H1 (cell line): ENCODE measurements around the gene ZFAND3. TPM values are rescaled to one million over a fixed set of nuclear protein-coding genes. Genes with fewer than 3 reads are reported as not detected.

ENCODE experiments used
- CTCF ChIA-PET: fragments of 300-600 bp; sonication (Branson Sonifier 250); formaldehyde crosslinking; loops from one replicate; lab custom pipeline; 2021; ENCODE audit not compliant: partially characterized antibody; lab: Charles Lee
- POLR2A ChIA-PET: fragments of 300-600 bp; sonication (Branson Sonifier 250); formaldehyde crosslinking; loops from one replicate; lab custom pipeline; 2021; ENCODE audit warnings: inconsistent platforms; ENCODE audit not compliant: partially characterized antibody; lab: Charles Lee
- DNase-seq, 2 experiments: peaks; one replicate each; pipeline versions ENCODE4 v3.0.0 to v3.0.0-alpha.2; 2010 to 2022; ENCODE audit warnings: low spot score in 2 of 2, low read depth in 1 of 2, mixed read lengths in 1 of 2
- FAIRE-seq: peaks from 2 replicates; lab custom pipeline; 2011; peaks lifted over from hg19 to GRCh38; lab: Jason Lieb, UNC
- H2AFZ ChIP-seq: 2 replicates; pipeline ENCODE4 v1.8.1; 2012; ENCODE audit warnings: low read length, inconsistent platforms
- H2AK5ac ChIP-seq: 2 replicates; pipeline ENCODE4 v1.6.1; 2013; ENCODE audit warnings: low read depth, low read length
- H2BK120ac ChIP-seq: replicated peaks from 2 replicates; pipeline ENCODE3; 2013; ENCODE audit warnings: low read depth, low read length, inconsistent platforms
- H2BK12ac ChIP-seq: 2 replicates; pipeline ENCODE4 v1.6.1; 2013; ENCODE audit warnings: low read depth, low read length
- H2BK15ac ChIP-seq: 2 replicates; pipeline ENCODE4 v1.6.1; 2013; ENCODE audit warnings: low read length
- H2BK20ac ChIP-seq: 2 replicates; pipeline ENCODE4 v1.6.1; 2013; ENCODE audit warnings: low read length
- H2BK5ac ChIP-seq: 2 replicates; pipeline ENCODE4 v1.6.1; 2013; ENCODE audit warnings: low read depth, low read length
- H3K14ac ChIP-seq: 2 replicates; pipeline ENCODE4 v1.6.1; 2013; ENCODE audit warnings: inconsistent platforms; ENCODE audit not compliant: insufficient read length
- H3K18ac ChIP-seq: 2 replicates; pipeline ENCODE4 v1.6.1; 2013; ENCODE audit warnings: low read length; ENCODE audit errors: extremely low read depth
- H3K23ac ChIP-seq: 2 replicates; pipeline ENCODE4 v1.6.1; 2013; ENCODE audit warnings: inconsistent platforms; ENCODE audit not compliant: insufficient read length
- H3K23me2 ChIP-seq: 2 replicates; pipeline ENCODE4 v1.6.1; 2013; ENCODE audit warnings: low read depth, low read length
- H3K27ac ChIP-seq: 2 replicates; pipeline ENCODE4 v1.6.1; 2011; ENCODE audit warnings: low read depth, low read length, inconsistent platforms
- H3K27me3 ChIP-seq, 4 experiments: replicated peaks in 1 of 4; 1 replicate in 1 of 4; 2 replicates in 3 of 4; pipeline versions ENCODE4 v1.6.1 to v1.8.1; 2011 to 2013; ENCODE audit warnings: low read length in 3 of 4, mild to moderate bottlenecking in 3 of 4, inconsistent platforms in 2 of 4, mixed read lengths in 2 of 4, moderate library complexity in 1 of 4; ENCODE audit not compliant: control insufficient read depth in 3 of 4, insufficient read depth in 3 of 4; ENCODE audit errors: extremely low read depth in 1 of 4
- H3K36me3 ChIP-seq, 4 experiments: 2 replicates each; pipeline versions ENCODE4 v1.6.1 to v1.8.1; 2011 to 2013; ENCODE audit warnings: mild to moderate bottlenecking in 4 of 4, low read length in 3 of 4, moderate library complexity in 2 of 4, control low read depth in 1 of 4, inconsistent platforms in 1 of 4; ENCODE audit not compliant: insufficient read depth in 4 of 4, control insufficient read depth in 2 of 4
- H3K4ac ChIP-seq: replicated peaks from 2 replicates; pipeline ENCODE3; 2013; ENCODE audit warnings: low read length, low read depth, mixed read lengths, inconsistent platforms; ENCODE audit not compliant: insufficient read length
- H3K4me1 ChIP-seq, 4 experiments: replicated peaks in 1 of 4; 1 replicate in 1 of 4; 2 replicates in 3 of 4; pipeline versions ENCODE4 v1.6.1 to v1.8.1; 2011 to 2013; ENCODE audit warnings: low read length in 3 of 4, inconsistent platforms in 2 of 4, mixed read lengths in 1 of 4; ENCODE audit not compliant: insufficient read depth in 4 of 4, control insufficient read depth in 3 of 4
- H3K4me2 ChIP-seq, 2 experiments: 2 replicates each; pipeline versions ENCODE4 v1.6.1 to v1.8.1; 2011 to 2013; ENCODE audit warnings: low read depth in 2 of 2, low read length in 2 of 2, control low read depth in 1 of 2, inconsistent platforms in 1 of 2, mild to moderate bottlenecking in 1 of 2; ENCODE audit not compliant: insufficient read depth in 1 of 2
- H3K4me3 ChIP-seq, 4 experiments: fragments of 200-600, 300-600 bp in 1 of 4; sonication (generic), shearing (Covaris generic), sonication (Bioruptor Twin) in 1 of 4; 2 replicates each; pipeline versions ENCODE4 v1.5.1 to v1.8.1; 2011 to 2016; ENCODE audit warnings: low read length in 4 of 4, low read depth in 3 of 4, control low read depth in 2 of 4, inconsistent platforms in 2 of 4, mild to moderate bottlenecking in 2 of 4, mixed read lengths in 1 of 4, moderate library complexity in 1 of 4; ENCODE audit not compliant: insufficient read depth in 2 of 4; ENCODE audit errors: extremely low read depth in 1 of 4
- H3K56ac ChIP-seq: replicated peaks from 2 replicates; pipeline ENCODE3; 2013; ENCODE audit warnings: low read depth, mild to moderate bottlenecking, mixed read lengths, low read length, inconsistent platforms; ENCODE audit not compliant: insufficient read length
- H3K79me1 ChIP-seq: 2 replicates; pipeline ENCODE4 v1.6.1; 2013; ENCODE audit warnings: low read depth, low read length, control low read depth
- H3K79me2 ChIP-seq, 2 experiments: 2 replicates each; pipeline versions ENCODE4 v1.6.1 to v1.8.1; 2012 to 2013; ENCODE audit warnings: low read length in 2 of 2, mild to moderate bottlenecking in 2 of 2, inconsistent platforms in 1 of 2; ENCODE audit not compliant: insufficient read depth in 2 of 2, control insufficient read depth in 1 of 2
- H3K9ac ChIP-seq, 4 experiments: replicated peaks in 1 of 4; 1 replicate in 1 of 4; 2 replicates in 3 of 4; pipeline versions ENCODE4 v1.6.1 to v1.8.1; 2011 to 2013; ENCODE audit warnings: low read depth in 3 of 4, low read length in 3 of 4, control low read depth in 2 of 4, mild to moderate bottlenecking in 2 of 4, moderate library complexity in 2 of 4, inconsistent platforms in 1 of 4; ENCODE audit errors: extremely low read depth in 1 of 4
- H3K9me3 ChIP-seq, 2 experiments: 2 replicates each; pipeline versions ENCODE4 v1.6.1 to v1.8.1; 2012 to 2013; ENCODE audit warnings: mild to moderate bottlenecking in 2 of 2, moderate library complexity in 2 of 2, control low read depth in 1 of 2, inconsistent platforms in 1 of 2, low read depth in 1 of 2, low read length in 1 of 2, mixed read lengths in 1 of 2; ENCODE audit not compliant: insufficient read depth in 2 of 2
- H4K20me1 ChIP-seq, 2 experiments: replicated peaks in 1 of 2; 2 replicates each; pipeline versions ENCODE3 to v1.8.1; 2011 to 2013; ENCODE audit warnings: inconsistent platforms in 2 of 2, low read length in 2 of 2, mild to moderate bottlenecking in 1 of 2; ENCODE audit not compliant: insufficient read depth in 2 of 2, control insufficient read depth in 1 of 2
- H4K5ac ChIP-seq: 2 replicates; pipeline ENCODE4 v1.6.1; 2013; ENCODE audit warnings: low read length, low read depth, mixed read lengths, inconsistent platforms; ENCODE audit not compliant: insufficient read length
- H4K8ac ChIP-seq: 2 replicates; pipeline ENCODE4 v1.8.0; 2013; ENCODE audit warnings: mild to moderate bottlenecking, moderate library complexity, low read length, inconsistent platforms; ENCODE audit not compliant: insufficient read depth; ENCODE audit errors: extremely low read depth
- H4K91ac ChIP-seq: replicated peaks from 2 replicates; pipeline ENCODE3; 2013; ENCODE audit warnings: low read length, mixed read lengths, inconsistent platforms; ENCODE audit not compliant: insufficient read length
- BCL11A ChIP-seq, 2 experiments: IDR thresholded peaks; one replicate each; pipeline ENCODE4 v1.6.1; 2011; ENCODE audit warnings: low read depth in 2 of 2, low read length in 2 of 2, mild to moderate bottlenecking in 2 of 2
- CBX8 ChIP-seq: fragments of 300-800, 300-1000 bp; sonication (generic); IDR thresholded peaks from 2 replicates; pipeline ENCODE4 v1.7.1; 2016; ENCODE audit warnings: low read depth, low read length, borderline replicate concordance
- CTBP2 ChIP-seq: IDR thresholded peaks from 2 replicates; pipeline ENCODE4 v1.7.0; 2011; ENCODE audit warnings: borderline replicate concordance, mild to moderate bottlenecking, moderate library complexity, mixed read lengths, low read length; ENCODE audit not compliant: insufficient read depth, insufficient read length
- EP300 ChIP-seq, 2 experiments: IDR thresholded peaks; 1 replicate in 1 of 2; 2 replicates in 1 of 2; pipeline ENCODE4 v1.6.1; 2011 to 2012; ENCODE audit warnings: low read depth in 2 of 2, low read length in 2 of 2, mild to moderate bottlenecking in 2 of 2, borderline replicate concordance in 1 of 2, inconsistent platforms in 1 of 2, moderate library complexity in 1 of 2
- EZH2 ChIP-seq: fragments of 200-600 bp; sonication (generic); IDR thresholded peaks from 2 replicates; pipeline ENCODE4 v1.7.1; 2012; ENCODE audit warnings: low read depth, mild to moderate bottlenecking, moderate library complexity, low read length, inconsistent platforms; ENCODE audit not compliant: severe bottlenecking
- FOSL1 ChIP-seq: IDR thresholded peaks from 2 replicates; pipeline ENCODE4 v1.6.1; 2011; ENCODE audit warnings: mild to moderate bottlenecking, low read depth, low read length, moderate library complexity; ENCODE audit not compliant: insufficient read depth
- PHF8 ChIP-seq: fragments of 200-600 bp; sonication (generic); conservative IDR thresholded peaks from 2 replicates; pipeline ENCODE4 v1.7.1; 2012; ENCODE audit warnings: low read depth, mild to moderate bottlenecking, inconsistent platforms, low read length, moderate library complexity
- SAP30 ChIP-seq: fragments of 300-600 bp; sonication (generic); IDR thresholded peaks from 2 replicates; pipeline ENCODE4 v1.7.1; 2012; ENCODE audit warnings: low read length, moderate library complexity, mild to moderate bottlenecking, inconsistent platforms; ENCODE audit not compliant: insufficient read depth, insufficient replicate concordance
- polyA plus RNA-seq, 7 experiments: library from polyadenylated mRNA; depleted of rRNA in 3 of 7; stranded (reverse) in 5 of 7; unstranded in 2 of 7; fragments of >200 nt in 5 of 7; fragments of 200-250 nt in 2 of 7; gene quantifications; 1 replicate in 5 of 7; 2 replicates in 1 of 7; 4 replicates in 1 of 7; pipeline versions ENCODE4 v1.2.1 to v1.2.3, GENCODE V29; 2011 to 2013; ENCODE audit warnings: missing spikeins in 2 of 7, mixed read lengths in 2 of 7
- total RNA-seq: library from RNA; stranded (reverse); fragmentation: NEBNext Ultra II Directional; extraction: Animal tissue kit (Norgen Biotek cat#: 25700); gene quantifications from 2 replicates; pipeline ENCODE4 v1.2.1, GENCODE V29; 2021

Gene ZFAND3
- total and polyA plus RNA-seq, 2 of the 8 experiments (the other 6 are each of a cell fraction or from before 2014, with no cell fraction given) = 13.0 to 51.3 TPM

- no peak for DNase-seq
- Histone ChIP-seq H2BK5ac (no peak overlapping the region), H3K23me2 (no peaks in the 10 kb centered on the region), H3K18ac (no peak overlapping the region), H2BK120ac (no peak overlapping the region), H2BK15ac (no peak overlapping the region), H4K20me1 (peaks cover 3% of the 10 kb centered on the region in 2 experiments), H3K4me1 (no peaks in the 10 kb centered on the region), H2AK5ac (no peak overlapping the region), H3K9ac (no peak overlapping the region), H3K56ac (no peak overlapping the region), H3K4ac (no peak overlapping the region), H3K27me3 (no peaks in the 10 kb centered on the region), H4K8ac (no peak overlapping the region), H3K4me3 (no peak overlapping the region), H2BK20ac (no peak overlapping the region), H3K79me2 (0 out of 4 replicates have a peak, but pooled peaks cover 0 to 5% of the 10 kb centered on the region in 2 experiments), H3K79me1 (no peaks in the 10 kb centered on the region), H3K23ac (no peak overlapping the region), H3K9me3 (no peaks in the 10 kb centered on the region), H2BK12ac (no peak overlapping the region), H2AFZ (no peak overlapping the region), H3K36me3 (no peaks in the 10 kb centered on the region), H4K91ac (no peak overlapping the region), H3K27ac (no peak overlapping the region), H3K4me2 (no peak overlapping the region), H4K5ac (no peak overlapping the region), H3K14ac (no peak overlapping the region)
- FAIRE-seq = no peak
- ChIA-PET CTCF (no interaction called here), POLR2A (no interaction called here)
- TF ChIP-seq EP300 (IDR thresholded peaks at IDR 0.05; ENCODE audit: borderline replicate concordance in 1 of 2, low read depth in 2 of 2, low read length in 2 of 2) = no peak
- TF ChIP-seq FOSL1 = no peak
- TF ChIP-seq SAP30 = no peak
- TF ChIP-seq EZH2 = no peak
- no peak for TF ChIP-seq PHF8
- TF ChIP-seq BCL11A (IDR thresholded peaks at IDR 0.05; ENCODE audit: low read depth in 2 of 2, low read length in 2 of 2) = no peak
- TF ChIP-seq CBX8 = no peak
- no peak for TF ChIP-seq CTBP2
Measured at GRCh38 chr6:37938909-37939308, 119.4 kb downstream of the ZFAND3 start.
